ENCODE data around the gene NAA38. TPM values are rescaled to one million over a fixed set of nuclear protein-coding genes. Genes with fewer than 3 reads are reported as not detected.

Gene NAA38
- polyA plus RNA-seq, 1 donor (not counting 4 experiments of a cell fraction or from before 2014, with no cell fraction given) = 70.9 TPM

- H4K20me1 ChIP-seq (ENCODE audit: control insufficient read depth, extremely low read depth, insufficient read depth, low read length) = peaks cover 3% of the 10 kb centered on the region
- peak overlapping the region; percentile 99 for H3K9ac ChIP-seq (ENCODE audit: control insufficient read depth, extremely low read depth, insufficient read depth, low read length)
- no peaks in the 10 kb centered on the region for H3K9me1 ChIP-seq (ENCODE audit: control insufficient read depth, extremely low read depth, insufficient read depth, low read length)
- no peak for DNase-seq (ENCODE audit: low read depth, low spot score)
- peaks cover 27% of the 10 kb centered on the region for H3K79me2 ChIP-seq (ENCODE audit: control insufficient read depth, insufficient read depth, low read length)
- peak overlapping the region; percentile 22 for H2AFZ ChIP-seq (ENCODE audit: control insufficient read depth, low read length)
- peak overlapping the region; percentile 99 for H3K4me2 ChIP-seq (ENCODE audit: control insufficient read depth, extremely low read depth, insufficient read depth, low read depth, low read length)
- H3K27ac ChIP-seq (ENCODE audit: control insufficient read depth, insufficient read depth, low read length) = peak overlapping the region; percentile 99
- no peaks in the 10 kb centered on the region for H3K9me3 ChIP-seq (ENCODE audit: control insufficient read depth, low read depth, low read length)
- H3K4me1 ChIP-seq (ENCODE audit: control insufficient read depth, extremely low read depth, insufficient read depth, low read length) = peaks cover 40% of the 10 kb centered on the region
- H3K27me3 ChIP-seq (ENCODE audit: control insufficient read depth, extremely low read depth, insufficient read depth, low read length) = no peaks in the 10 kb centered on the region
- peak overlapping the region; percentile 67 to 98 (median 97) for H3K4me3 ChIP-seq (ENCODE audit: control insufficient read depth in 2 of 3, extremely low read depth in 1 of 3, insufficient read depth in 2 of 3, low read depth in 1 of 3, low read length in 3 of 3)
- no peak for FAIRE-seq
- dilution Hi-C loops (cut with MboI; ENCODE audit: extremely low pct_ligation_motif_present, low sequenced_read_pairs) = no loop called here
- peaks cover 15 to 17% of the 10 kb centered on the region in 2 experiments for H3K36me3 ChIP-seq (ENCODE audit: control insufficient read depth in 2 of 2, extremely low read depth in 1 of 2, insufficient read depth in 2 of 2, low read length in 2 of 2)
- TF ChIP-seq CTCF (optimal IDR thresholded peaks at IDR 0.05 in 1 of 3, IDR thresholded peaks at IDR 0.05 in 1 of 3, conservative IDR thresholded peaks at IDR 0.05 in 1 of 3; ENCODE audit: extremely low read depth in 1 of 3, insufficient read depth in 2 of 3, low read length in 3 of 3) (no peak), EZH2 (IDR thresholded peaks at IDR 0.05; ENCODE audit: low read length) (no peak)
Measured at GRCh38 chr17:7843536-7844291, 13.6 kb downstream of the NAA38 start.

GRCh38 chr17:7843257-7843535 lies 14.2 kb downstream of the NAA38 start:
- H2AFZ ChIP-seq (ENCODE audit: control insufficient read depth, low read length) = peak overlapping the region; percentile 22
- no peaks in the 10 kb centered on the region for H3K9me3 ChIP-seq (ENCODE audit: control insufficient read depth, low read depth, low read length)
- peaks cover 44% of the 10 kb centered on the region for H3K4me1 ChIP-seq (ENCODE audit: control insufficient read depth, extremely low read depth, insufficient read depth, low read length)
- dilution Hi-C loops (cut with MboI; ENCODE audit: extremely low pct_ligation_motif_present, low sequenced_read_pairs) = no loop called here
- H3K27me3 ChIP-seq (ENCODE audit: control insufficient read depth, extremely low read depth, insufficient read depth, low read length) = no peaks in the 10 kb centered on the region
- H3K4me3 ChIP-seq (ENCODE audit: control insufficient read depth in 2 of 3, extremely low read depth in 1 of 3, insufficient read depth in 2 of 3, low read depth in 1 of 3, low read length in 3 of 3) = peak overlapping the region; percentile 67 to 98 (median 97)
- peak overlapping the region; percentile 99 for H3K9ac ChIP-seq (ENCODE audit: control insufficient read depth, extremely low read depth, insufficient read depth, low read length)
- peak overlapping the region; percentile 99 for H3K4me2 ChIP-seq (ENCODE audit: control insufficient read depth, extremely low read depth, insufficient read depth, low read depth, low read length)
- peaks cover 3% of the 10 kb centered on the region for H4K20me1 ChIP-seq (ENCODE audit: control insufficient read depth, extremely low read depth, insufficient read depth, low read length)
- peaks cover 14 to 16% of the 10 kb centered on the region in 2 experiments for H3K36me3 ChIP-seq (ENCODE audit: control insufficient read depth in 2 of 2, extremely low read depth in 1 of 2, insufficient read depth in 2 of 2, low read length in 2 of 2)
- H3K27ac ChIP-seq (ENCODE audit: control insufficient read depth, insufficient read depth, low read length) = peak overlapping the region; percentile 99
- no peak for FAIRE-seq
- peaks cover 30% of the 10 kb centered on the region for H3K79me2 ChIP-seq (ENCODE audit: control insufficient read depth, insufficient read depth, low read length)
- no peaks in the 10 kb centered on the region for H3K9me1 ChIP-seq (ENCODE audit: control insufficient read depth, extremely low read depth, insufficient read depth, low read length)
- DNase-seq (ENCODE audit: low read depth, low spot score) = no peak
- TF ChIP-seq EZH2 (IDR thresholded peaks at IDR 0.05; ENCODE audit: low read length) (no peak), CTCF (optimal IDR thresholded peaks at IDR 0.05 in 1 of 3, IDR thresholded peaks at IDR 0.05 in 1 of 3, conservative IDR thresholded peaks at IDR 0.05 in 1 of 3; ENCODE audit: extremely low read depth in 1 of 3, insufficient read depth in 2 of 3, low read length in 3 of 3) (no peak)
